HG03064 (cell line): ENCODE results near the gene MBNL2.
"Not testable (repeated sequence)": the region's sequence is repeated elsewhere in the genome, so short reads cannot be mapped to it uniquely, and the experiment has no call there.

Experiments
- ATAC-seq: cut with Tn5 transposase; IDR thresholded peaks from one replicate; pipeline ENCODE4 v1.9.1; 2021; ENCODE audit warnings: low read depth; ENCODE audit not compliant: unreplicated experiment

MBNL2 gene

DNA sequence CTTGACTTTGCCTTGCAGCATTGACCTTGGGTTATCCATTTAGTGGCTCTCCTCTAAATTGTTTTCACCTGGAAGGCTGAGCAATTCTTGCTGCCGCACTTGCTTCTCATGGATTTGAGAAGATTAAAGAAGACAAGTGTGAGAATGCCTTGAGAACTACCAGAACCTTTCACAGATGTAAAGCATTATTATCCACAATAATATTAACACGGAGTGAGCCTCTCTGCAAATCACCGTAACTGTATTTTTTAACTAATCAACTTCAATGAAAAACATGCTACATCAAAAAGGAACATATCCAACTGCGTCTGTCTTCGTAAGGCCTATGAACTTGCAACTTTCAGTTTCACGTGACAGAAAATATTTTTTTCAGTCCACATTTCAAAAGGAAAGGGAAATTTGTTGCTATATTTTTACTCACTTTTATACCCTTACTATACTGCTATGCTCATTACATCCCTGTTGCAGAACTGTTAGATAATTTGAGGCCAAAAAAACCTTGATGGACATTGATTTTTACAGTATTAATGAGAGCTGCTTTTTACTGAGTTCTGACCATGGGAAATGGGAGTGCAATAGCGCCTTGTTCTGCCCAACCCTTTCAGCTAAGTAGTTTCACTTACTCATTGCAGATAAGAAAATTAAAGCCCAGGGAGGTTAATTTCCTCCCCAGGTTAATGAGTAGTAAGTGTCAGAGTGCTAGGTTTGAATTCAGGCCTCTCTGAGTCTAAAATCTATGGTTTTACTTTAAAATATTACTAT, 118.0 kb downstream of the MBNL2 start:
- ATAC-seq = no peak

DNA sequence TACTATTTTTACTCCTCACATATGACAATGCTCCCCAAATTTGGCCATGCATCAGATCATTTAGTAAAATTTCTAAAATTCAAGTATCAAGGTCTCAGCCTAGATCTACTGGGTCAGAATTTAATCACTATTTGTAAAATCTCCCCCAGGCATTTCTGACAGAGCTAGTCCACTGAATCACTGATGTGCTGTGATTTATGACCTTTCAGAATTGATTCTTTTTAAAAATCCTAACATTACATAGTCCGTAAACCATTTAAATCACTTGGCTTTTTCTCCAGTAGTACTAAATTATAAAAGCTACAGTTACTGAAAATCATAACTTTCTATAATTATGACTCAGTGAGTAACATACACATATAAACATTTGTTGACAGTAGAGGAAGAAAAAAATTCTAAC, 119.0 kb downstream of the MBNL2 start:
- ATAC-seq = no peak

DNA sequence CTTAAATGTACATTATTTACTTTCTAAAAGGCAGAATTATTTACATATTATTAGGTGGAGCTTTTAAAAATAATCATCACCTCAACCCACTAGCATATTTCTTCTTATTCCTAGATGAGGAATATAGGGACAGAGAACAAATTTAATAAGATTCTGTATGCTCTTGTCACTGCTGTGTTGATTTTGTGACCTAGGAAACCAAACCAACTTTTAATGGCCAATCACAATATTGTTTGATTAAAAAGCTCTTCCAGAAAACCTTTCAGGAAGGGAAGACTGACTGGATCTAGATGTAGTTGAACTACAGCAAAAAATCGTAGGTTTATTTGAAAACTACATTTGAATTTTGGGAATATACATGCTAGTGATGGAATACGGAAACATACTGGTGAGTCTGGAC, 120.0 kb downstream of the MBNL2 start:
- ATAC-seq = no peak

DNA sequence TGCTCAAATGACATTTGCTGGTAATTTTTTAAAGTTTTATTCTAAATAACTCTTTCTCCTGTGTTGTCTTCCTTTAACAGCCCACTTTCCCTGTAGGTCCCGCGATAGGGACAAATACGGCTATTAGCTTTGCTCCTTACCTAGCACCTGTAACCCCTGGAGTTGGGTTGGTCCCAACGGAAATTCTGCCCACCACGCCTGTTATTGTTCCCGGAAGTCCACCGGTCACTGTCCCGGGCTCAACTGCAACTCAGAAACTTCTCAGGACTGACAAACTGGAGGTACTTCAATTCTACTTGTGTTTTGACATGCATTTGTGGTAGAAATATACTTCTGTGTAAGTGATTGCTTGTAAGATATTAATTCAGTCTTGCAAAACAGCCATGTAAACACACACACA, 120.8 kb downstream of the MBNL2 start:
- ATAC-seq = no peak

DNA sequence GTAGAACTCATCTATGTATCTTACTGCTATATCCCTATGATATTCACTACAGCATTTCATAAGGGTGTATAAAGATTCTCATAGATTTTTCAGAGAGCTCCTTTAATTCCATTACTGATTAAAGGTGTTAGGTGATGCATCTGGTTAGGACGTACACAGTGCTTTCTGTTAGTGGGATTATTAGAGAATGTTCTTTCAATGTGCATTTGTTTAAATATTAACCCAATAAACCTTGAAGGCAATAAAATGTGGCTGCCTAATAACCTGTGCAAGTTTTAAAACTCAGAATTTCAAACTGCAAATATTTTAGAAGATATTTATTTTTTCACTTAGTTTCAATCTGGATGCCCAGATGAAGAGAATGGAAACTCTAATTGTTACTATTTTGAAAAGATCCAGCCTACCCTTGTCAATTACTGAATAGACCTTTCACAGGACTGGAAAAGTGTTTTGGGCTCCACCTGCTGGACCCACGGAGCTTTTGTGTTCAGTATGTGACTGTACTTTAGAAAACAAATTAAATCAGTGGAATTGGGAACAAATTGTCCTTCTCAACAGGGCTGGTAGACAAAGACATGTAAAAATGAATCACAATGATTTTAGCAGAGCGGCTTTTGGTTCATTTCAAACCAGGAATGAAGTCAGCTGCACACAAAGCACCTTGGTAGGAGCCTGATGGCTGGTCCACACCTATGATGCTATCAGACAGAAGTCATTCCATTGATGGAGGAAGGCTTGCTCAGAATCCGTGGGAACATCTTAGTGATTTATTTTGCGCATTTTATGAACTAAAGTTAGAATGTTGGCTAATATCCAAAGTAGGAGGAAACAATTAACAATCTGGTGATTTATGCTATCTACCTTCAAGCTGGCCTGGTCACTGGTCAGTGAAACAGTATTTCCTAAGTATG, 122.4 kb downstream of the MBNL2 start:
- no peak for ATAC-seq

DNA sequence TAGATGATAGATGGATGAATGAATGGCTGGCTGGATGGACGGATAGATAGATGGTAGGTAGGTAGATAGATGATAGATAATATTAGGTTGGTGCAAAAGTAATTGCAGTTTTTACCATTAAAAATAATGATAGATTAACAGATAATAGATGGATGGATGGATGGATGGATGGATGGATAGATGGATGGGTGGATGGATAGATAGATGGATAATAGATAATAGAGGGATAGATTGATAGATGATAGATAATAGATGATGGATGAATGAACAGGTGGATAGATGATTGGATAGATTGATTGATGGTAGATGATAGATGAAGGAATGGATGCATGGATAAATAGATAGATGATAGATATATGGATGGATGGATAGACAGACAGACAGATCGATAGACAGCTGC, 124.0 kb downstream of the MBNL2 start:
- no peak for ATAC-seq

DNA sequence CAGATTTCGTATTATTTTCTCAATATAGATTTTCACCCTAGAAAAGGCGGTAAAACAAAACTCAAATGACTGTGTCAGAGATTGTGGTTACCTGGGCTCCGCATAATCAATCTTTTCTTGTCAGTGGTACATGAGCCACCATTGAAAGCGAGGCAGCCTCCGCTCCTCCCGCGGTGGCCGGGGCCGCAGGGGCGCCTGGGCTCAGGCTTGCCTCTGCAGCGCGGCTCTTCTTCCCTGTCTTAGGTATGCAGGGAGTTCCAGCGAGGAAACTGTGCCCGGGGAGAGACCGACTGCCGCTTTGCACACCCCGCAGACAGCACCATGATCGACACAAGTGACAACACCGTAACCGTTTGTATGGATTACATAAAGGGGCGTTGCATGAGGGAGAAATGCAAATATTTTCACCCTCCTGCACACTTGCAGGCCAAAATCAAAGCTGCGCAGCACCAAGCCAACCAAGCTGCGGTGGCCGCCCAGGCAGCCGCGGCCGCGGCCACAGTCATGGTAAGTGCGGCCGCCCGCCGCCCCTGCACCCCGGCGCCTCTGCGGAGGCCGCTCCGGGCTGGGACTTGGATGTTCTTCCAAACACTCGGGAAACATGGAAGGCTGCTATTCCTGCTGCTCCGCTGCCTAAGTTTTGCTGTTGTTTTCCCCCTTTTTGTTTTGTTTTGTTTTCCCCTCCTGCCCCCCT, 124.6 kb downstream of the MBNL2 start:
- ATAC-seq = no peak

DNA sequence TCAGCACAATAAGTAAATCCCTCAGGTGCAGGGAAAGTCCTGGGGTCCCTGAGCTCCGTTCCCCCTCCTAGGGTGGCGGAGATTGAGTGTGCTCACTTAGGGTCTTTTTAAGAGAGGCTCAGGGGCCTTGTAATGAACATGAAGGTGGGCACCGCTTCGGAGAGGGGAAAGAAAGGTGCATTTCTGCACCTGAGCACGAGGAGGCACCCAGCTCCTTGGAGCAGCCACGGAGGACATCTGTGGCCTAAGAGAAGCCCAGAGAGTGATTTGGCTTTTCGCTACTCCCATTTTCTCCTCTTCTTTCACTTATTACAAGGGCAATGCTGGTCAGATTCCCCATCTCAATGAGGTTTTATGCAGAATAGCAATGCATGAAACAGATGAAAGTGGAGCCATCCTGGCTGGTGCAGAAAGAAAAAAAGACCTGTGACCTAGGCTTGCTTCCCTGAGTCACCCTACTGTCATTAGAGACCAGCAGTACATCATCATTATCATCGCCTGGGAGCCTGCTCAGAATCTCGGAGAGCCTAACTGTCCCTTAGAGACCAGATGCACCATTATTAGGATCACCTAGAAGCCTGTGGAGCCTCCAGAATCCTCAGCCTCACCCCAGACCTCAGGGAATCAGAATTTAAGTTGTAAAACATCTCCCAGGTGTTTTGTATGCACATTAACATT, 125.3 kb downstream of the MBNL2 start:
- ATAC-seq = no peak

DNA sequence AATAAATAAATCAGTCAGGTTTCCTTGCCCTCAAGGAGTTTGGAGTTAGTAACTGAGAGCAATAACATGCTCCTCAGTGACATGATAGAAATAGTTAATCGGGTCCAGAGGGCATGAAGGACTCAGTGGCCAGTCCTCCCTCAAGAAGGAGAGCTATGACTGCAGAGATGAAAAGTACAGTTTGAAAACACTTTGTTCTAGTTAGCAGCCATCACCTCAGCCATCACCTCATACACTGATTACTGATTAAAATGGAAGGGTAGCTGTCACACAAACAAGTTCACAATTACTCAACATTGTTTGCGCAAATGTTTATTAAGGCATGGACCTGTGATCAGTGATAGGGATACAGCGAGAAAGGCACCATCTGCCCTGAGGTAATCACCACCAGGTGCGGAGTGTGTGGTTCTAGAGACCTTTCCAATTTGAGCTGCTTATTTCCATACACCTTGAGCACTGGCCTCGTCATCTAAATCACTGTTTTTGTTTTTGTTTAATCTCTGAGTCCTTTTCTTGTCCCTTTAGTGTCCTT, 126.5 kb downstream of the MBNL2 start:
- ATAC-seq = no peak

DNA sequence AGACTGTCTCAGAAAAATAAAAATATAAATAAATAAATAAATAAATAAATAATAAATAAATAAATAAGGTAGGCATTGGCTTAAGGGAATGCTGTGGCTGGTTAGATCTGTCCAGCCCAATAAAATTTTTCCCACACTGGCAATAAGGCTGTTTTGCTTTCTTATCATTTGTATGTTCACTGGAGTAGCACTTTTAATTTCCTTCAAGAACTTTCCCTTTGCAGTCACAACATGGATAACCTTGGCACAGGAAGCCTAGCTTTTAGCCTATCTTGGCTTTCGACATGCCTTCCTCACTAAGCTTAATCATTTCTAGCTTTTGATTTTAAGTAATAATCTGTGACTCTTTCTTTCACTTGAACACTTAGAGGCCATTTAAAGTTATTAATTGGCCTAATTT, 129.9 kb downstream of the MBNL2 start:
- ATAC-seq = not testable (repeated sequence)

DNA sequence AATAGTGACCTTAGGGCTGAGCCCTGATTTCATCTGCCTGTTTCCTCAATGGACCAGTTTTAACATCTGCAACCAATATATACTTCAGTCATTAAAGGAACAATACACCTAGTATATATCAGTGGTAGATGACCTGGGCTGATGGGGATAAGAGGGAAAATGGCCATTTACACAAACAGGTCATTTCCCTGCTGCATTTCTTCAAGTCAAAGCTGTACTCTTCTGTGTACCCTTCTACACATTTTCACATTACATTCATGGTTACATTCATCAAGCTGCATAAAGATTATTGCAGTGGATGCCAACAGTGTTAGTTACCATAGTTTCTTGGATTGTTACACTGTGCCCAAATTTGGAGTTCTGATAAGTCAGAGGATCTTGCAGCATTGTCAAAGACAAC, 130.7 kb downstream of the MBNL2 start:
- ATAC-seq = no peak

DNA sequence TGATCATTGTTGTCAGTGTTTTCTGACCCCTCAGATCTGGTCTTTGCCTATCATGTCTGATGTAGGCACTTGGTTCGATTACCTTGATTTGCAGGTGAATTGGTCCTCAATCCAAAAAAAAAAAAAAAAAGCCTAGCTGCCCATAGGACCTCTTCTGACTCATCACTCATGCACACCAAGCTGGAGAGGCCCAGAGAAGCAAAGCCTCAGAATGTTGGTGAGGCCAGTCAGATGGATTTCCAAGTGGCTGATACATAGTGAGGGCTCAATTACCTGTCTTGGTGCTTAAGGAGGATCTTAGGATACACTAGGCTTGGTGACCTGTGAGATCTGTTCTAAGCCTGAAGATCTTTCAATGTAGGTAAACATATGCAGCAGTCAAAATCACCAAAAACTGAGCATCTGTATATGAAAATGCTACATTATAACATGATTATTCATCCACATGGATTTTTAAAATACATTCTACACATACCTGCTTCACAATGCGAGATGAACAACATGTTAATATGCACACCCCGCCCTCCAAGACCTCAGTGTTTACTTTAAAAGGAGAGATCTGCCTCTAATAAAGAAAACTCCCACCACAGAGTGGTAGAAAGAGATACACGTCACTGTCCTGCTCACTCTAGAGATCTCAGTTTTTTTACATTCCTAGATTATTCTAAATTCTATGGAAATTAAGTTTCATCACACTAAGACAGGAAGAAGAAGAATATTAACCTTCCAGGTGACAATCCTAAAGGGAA, 132.0 kb downstream of the MBNL2 start:
- no peak for ATAC-seq

DNA sequence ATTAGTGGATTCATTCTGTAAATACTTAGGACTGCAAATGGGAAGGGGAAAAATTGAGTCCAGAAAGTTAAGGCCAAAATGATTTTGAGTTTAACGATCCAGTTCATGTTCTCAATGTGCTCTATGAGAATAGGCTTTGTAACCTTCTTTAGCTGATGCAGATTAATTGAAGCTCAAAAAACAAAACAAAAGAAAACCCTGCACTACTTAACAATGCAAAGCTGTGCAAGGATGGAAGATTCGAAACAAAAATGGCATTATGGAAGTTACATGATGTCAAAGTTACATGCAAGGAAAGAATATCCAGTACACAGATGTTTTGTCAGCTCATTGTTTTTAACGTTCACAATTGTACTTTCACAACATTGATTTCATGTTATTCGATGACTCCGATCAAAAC, 132.7 kb downstream of the MBNL2 start:
- no peak for ATAC-seq

DNA sequence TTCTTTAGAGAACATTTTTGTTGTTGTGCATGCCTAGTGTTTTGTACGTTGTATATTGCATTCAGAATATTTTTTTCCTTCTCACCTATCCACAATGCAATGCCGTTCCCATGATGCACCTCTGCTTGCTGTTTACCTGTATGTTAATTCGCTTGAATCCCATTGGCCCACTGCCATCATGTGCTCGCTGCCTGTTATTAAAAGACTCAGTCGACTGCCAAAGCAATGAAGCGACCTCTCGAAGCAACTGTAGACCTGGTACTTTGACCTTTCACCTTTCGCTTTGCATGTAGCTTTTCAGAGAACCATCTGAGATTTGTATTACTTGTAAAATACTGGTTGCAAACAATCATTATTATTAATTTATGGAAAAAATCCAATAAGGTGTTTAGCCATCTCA, 134.5 kb downstream of the MBNL2 start:
- no peak for ATAC-seq

DNA sequence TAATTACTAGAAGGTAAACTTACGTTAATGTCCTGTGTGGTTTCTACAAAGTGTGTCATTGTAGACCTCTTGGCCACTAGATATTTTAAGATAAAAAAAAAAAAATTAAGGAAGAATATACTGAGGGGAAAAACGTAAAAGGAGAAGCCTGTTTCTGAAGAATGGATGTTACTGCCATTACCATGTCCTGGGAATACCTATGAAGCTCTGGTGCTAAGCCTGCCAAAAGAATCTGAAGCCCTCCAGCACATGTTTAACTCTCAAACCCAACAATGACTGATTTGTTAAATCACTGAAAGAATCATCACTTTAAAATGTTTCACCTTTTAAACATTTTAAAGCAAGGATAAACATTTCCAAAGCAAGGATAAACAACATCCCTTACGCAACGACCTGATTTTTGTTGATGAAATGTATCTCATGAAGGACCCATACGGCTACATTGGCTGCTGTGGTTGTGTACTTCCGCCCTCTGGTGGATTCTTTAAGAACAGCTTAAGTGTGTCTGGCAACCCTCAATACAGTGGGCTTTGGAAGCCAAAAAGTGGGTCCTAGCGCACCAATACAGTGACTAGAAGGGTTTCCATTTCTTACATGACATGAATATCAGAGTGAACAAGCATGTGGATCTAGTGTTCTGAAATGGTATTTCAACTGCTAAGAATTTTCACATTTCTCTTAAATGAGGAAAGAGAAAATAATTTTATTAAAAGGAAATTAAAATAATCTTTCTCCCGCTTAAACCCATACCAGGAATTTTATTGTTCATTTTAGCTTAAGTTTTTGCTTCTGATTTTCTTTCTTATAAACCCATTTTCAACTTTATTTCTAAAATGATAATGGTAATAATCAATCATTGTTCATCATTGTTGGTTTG, 137.3 kb downstream of the MBNL2 start:
- peak; percentile 85 for ATAC-seq

DNA sequence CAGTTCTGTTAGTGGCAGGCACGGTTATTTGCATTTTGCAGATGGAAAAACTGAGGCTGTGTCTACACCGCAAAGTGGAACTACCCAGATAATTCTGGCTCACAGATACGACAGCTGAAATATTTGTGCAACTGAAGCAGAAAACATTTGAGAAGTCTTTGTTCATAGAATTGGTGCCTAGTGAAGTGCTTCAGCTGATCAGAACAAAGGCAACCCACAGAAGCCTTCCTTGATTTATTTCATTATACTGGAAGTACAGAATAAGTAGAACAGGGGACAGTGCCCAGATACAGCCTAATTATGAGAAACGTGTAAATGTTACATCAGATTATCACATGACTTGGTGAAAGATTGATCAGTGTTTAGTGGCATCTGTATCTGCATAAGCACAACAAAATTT, 138.5 kb downstream of the MBNL2 start:
- ATAC-seq = no peak

DNA sequence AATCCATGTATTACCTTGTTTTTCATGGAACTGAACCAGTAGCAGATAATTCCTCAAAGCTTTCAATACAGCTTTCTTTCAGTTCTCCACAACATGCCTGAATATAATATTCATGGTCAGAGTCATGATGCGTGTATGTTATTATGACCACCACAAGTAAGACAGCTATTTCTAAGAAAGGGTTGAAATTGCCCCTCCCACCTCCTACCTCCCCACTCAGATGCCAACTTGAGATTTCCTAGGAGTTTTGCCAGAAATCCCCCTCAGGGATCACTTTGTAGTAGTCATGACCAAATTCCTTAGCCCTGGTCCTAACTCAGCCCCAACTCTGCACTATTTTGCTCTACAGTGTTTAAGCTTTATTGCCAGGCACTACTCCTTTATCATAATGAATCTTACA, 141.9 kb downstream of the MBNL2 start:
- ATAC-seq = no peak

DNA sequence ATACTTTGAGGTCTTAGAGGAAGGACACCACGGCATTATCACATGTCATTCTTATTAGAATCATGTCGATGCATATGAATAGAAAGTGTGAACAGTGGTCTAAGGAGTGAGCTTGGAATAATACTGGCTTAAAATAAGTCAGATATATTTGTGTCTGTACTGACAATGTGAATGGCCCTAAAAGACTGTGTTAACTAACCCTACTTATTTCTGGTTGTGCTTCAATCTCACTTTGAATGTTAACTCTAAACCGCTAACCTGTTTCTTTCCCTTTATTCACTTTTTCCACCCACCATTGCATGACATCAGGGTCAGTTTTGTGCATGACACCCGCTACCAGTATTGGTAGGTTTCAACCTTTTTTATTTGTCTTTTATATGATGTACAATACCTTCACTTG, 142.7 kb downstream of the MBNL2 start:
- ATAC-seq = no peak

DNA sequence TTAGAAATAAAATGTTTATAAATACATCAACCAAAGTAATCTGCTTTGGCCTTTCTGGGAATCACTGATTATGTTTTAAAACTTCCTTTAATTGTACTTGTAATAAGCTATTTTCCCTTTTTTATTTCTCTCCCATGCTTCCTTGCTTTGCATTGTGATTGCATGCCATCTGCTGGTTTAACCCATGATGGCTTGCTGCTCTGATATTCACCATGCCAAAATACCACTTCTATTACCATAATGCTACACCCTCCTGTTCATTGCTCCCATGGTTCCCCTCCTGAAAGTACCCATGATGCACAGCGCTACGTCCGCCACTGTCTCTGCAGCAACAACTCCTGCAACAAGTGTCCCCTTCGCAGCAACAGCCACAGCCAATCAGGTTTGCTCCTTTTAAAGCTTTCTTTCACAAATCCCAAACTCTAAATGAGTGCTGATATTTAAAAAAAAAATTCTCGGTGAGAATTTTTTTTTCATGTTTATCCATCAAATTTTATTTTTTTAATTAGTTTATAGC, 144.1 kb downstream of the MBNL2 start:
- ATAC-seq = no peak
